Stromal cell of bone marrow (primary cell): ENCODE measurements around the gene ARL6IP6.

ENCODE experiments used
- DNase-seq: peaks from one replicate; pipeline ENCODE4 v3.0.0-alpha.2; 2012; ENCODE audit warnings: low read depth

Gene ARL6IP6

GRCh38 chr2:152804687-152805408 is 86.4 kb downstream of the ARL6IP6 start:
- DNase-seq: no peak

GRCh38 chr2:152811916-152812315 is 93.5 kb downstream of the ARL6IP6 start:
- DNase-seq: no peak
